Stimulated activated CD8-positive, alpha-beta memory T cell treated with anti-CD3 and anti-CD28 coated beads, Interleukin-4, amount 100 ng/mL, for 1 hour (primary cell): ENCODE measurements around the gene CBFA2T3.
"Not testable (repeated sequence)": the region's sequence is repeated elsewhere in the genome, so short reads cannot be mapped to it uniquely, and the experiment has no call there.

Experiments used
- DNase-seq, 2 donors: peaks; one replicate each; pipeline ENCODE4 v3.0.0-alpha.2; 2020; ENCODE audit warnings: low read depth in 2 of 2, low spot score in 1 of 2

The CBFA2T3 gene

DNA sequence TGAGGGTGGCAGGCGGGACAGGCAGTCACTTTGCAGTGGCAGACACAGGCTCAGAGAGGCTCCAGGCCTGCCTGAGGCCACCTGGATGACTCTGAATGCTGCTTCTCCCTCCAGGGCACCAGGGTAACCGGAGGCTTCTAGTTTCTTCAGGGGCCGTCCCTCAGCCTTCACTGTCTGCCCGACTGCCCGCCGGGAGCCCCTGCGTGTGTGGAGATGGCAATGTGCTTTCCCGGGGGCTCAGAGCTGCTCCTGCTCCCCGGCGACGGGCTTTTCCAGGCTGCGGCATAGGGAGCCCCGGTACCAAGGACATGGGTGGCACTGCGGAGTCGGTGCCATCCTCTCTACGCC is 51.5 kb downstream of the CBFA2T3 start:
- DNase-seq: no peak

DNA sequence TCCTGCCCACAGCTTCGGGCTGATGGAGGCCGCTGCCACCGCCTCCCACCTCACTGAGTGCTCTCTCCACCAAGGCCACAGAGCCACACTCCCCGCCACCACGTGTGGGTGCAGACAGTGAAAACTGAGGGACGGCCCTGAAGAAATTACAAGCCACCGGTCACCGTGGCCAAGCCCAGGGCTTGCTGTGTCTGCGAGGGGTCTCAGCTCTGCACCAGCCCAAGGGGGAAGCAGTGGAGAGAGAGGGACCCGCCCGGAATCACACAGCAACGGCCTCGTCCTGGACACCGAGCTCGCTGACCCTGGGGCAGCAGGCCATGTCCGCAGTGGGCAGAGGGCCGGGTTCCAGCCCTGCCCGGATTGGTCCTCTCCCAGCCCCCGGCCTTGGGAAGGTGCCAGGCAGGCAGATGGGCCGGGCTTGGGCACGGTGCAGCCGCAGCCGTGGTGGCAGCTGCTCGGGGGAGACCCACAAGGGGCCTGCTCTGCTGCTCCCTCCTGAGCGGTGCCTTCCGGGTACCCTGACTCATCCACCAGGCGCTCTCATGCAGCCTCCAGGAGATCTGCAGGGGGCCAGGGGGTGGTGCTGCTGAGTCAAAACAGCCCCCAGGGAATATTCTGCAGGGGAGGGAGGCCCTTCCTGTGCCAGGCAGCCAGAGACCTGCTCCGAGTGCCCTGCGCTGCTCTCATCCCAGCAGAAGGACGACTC is 52.0 kb downstream of the CBFA2T3 start:
- no peak for DNase-seq

DNA sequence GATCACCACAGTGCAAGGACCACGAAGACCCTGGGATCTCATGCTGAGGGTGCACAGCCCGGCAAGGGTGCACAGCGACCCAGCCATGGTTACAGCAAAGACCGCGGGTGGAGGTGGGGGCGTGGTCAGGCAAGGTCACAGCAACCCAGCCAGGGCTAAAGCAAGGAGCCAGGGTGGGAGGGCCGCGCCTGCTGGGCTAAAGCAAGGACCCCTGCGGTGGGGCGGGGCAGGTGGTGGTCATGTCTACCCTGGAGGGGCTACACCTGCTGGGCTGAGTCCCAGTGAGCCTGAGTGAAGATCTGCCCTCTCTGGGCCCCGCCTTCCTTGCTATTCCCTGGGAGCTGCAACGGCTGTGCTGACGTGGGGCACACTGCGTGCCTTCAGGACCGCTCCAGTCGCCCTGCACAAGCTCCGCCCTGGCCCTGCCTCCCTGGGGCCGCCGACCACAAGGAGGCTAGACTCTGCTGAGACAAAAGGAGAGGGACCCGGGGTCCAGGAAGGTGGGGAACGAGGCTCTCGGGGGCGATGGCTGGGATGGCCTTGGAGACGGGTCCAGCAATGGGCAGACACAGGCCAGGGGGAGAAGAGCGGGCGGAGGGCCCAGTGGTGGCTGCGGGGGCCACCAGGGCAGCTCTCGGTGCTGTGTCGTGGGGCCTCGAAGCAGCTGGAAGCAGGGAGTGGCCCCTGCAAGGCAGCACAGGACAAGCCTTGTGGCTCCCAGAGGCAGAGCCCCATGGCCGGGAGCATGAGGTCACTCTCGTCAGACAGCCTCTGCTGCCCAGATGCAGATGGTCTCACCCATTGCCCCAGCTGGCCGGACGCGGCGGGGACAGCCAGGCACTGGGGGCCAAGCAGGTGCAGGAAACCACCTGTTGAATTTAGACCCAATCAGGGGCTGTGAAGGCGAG is 52.8 kb downstream of the CBFA2T3 start:
- DNase-seq: no peak

DNA sequence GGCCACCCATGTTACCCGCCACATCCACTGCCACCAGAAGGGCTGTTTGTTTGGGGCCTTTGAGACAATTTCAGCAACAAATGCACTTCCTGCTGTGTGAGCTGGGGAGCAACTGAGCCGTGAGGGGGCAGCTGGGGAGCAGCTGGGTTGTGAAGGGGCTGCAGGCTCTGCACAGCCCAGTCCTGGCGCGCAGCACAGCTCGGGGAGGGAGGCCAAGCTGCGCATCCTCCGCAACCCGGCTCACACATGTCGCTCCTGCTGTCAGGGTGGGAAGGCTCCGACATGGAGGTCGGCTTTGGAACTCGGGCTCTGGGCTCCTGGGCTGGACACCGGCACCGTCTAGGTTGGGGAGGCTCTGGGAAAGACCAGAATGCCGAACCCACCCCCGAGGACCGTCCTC is 53.6 kb downstream of the CBFA2T3 start:
- no peak for DNase-seq

DNA sequence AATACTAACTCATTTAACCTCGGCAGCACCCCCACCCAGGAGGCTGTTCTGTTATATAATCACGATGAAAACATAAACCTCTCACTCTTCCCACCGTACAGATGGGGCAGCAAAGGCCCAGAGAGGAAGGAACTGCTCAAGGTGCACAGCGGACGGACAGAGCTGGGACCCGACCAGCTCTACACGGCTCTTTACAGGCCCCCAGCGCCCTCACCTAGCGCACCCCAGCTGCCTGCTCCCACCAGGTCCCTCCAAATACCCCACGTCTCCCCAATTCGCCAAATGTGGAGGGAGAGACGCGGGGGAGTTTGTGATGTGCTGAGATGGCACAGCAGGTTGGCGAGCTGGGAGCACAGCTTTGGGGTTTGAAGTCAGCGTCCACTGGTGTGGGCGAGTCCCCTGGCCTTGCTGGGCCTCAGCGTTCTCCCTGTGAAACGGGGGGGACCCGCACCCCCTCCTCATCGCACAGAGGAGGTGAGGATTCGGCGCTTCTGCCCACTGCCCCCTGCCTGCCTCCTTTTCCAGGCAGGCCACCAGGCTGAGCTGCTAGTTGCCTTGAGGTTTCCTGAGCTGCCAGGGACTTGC is 54.1 kb downstream of the CBFA2T3 start:
- no peak for DNase-seq

DNA sequence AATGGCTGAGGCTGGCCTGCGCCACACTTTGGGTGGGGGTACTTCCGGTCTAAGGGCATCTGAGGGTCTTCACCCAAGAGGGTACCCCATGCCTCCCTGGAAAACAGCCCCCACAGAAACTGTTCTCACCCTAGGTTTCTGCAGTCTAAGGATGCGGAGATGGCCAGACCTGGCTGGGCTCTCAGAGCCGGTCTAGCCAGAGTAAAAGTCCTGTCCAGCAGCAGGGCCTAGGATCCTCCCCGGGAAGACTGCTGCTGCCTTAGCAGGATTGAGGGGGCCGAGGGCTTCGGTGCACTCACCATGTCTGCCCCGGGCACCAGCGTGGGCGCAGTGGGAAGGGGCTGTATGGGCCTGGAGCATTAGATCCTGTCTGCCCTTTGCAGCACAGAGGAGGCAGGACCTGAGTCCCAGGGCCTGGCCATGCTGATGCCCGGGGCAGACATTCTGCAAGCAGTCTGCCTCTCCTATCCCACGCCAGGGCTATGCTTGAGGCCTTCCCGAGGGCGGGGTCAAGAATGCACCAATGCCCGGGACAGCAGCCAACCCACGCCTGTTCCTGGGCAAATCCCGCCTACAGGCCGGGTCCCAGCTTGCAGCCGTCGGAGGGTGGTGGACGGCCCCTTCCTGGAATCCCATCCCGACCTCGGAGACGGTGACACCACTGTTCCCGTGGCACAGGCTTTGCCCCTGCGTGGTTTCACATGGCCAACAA is 54.7 kb downstream of the CBFA2T3 start:
- no peak for DNase-seq

DNA sequence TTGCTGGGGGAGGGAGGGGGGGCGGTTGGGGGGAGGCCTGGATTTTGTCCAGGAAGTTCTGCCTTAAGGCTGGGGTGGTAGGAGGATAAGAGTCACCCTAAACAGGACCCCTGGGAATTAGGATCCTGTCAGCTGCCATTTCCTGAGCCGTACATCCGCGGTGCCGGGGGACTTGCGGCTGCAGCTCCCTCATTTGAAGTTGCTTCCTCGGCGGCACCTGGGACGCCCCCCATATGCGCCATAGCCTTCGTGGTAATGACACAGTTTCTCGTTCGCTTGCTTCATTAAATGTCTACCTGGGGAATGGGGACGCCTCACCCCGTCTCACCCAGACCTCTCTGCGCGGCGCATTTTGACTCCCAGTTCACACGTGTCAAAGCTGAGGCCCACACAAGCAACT is 55.4 kb downstream of the CBFA2T3 start:
- no peak for DNase-seq

DNA sequence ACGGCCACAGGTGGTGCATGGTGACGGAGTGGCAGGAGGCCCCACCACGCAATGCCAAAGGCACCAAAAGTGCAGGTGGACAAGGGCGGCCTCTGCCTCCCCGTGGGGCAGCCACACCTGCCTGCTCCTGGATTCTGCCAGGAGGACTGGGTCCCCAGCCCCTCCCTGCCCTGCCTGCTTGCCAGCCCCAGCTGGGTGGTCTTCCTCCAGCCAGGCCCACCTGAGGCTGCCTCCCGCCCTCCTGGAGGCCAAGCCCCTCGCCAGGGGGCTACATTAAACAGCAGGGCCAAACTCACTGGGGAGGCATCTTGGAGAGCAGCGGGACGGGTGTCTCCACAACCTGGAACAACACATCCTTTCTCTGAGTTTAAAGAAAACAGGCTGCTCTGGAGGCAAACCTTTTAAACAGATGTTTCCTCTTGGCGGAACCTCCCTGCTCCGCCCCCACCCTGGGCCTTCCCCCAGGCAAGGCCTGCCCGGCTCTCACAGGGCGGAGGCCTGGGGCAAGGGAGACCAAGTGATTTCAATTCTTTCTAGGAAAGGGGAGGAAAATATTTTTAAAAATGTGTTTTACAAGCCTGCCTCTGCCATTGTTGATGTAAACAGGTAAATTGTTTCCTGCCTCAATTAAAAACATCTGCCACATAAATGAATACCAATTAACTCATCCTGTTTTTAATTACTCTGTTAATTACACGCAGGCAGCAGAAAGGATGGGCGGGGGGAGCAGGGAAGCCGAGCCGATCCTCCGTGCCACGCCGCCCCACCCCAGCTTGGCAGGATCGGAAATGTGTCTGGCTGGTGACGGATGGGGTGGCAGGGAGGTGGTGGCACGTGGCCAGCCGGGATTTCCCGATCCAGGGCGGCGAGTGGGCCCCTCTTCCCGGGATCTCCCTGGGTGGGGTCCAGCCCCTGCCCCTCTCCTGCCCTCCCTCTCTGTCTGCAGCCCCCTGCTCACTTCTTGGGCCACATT is 56.1 kb downstream of the CBFA2T3 start:
- no peak for DNase-seq

DNA sequence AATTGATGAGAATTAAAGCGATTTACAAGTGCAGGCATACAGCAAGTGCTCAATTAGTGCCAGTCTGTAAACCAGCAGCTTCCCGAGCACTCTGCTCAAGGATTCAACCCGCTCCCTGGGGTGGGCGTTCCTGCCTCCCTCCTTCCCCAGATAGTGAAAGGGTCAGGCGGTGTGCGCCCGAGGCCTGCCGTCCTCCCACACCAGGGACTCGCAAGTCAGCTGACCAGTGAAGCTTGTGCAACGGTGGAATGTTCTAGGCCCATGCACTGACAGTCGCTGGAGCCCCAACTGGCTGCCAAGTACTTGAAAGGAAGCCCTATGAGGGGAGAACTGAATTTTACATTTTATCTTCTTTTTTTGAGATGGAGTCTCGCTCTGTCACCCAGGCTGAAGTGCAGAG is 57.1 kb downstream of the CBFA2T3 start:
- no peak for DNase-seq

DNA sequence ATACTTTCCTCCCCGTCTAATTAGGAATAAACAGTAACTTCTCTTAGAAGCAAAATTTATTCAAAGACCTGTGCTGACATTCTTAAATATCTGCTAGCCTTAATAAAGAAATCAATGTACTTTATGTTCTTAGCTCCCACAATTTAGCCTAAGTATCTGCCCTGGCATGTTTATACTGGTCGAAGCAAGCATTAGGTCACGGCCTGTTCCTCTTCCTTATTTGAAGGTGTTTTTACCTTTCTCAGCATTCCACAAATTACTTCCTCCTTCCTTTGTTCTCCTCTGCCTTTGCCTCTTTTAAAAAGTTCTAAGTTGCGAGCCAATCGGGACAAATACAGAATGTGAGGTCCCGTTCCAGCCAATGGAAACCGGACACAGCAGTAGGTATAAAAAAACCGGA is 58.1 kb downstream of the CBFA2T3 start:
- not testable (repeated sequence) for DNase-seq

DNA sequence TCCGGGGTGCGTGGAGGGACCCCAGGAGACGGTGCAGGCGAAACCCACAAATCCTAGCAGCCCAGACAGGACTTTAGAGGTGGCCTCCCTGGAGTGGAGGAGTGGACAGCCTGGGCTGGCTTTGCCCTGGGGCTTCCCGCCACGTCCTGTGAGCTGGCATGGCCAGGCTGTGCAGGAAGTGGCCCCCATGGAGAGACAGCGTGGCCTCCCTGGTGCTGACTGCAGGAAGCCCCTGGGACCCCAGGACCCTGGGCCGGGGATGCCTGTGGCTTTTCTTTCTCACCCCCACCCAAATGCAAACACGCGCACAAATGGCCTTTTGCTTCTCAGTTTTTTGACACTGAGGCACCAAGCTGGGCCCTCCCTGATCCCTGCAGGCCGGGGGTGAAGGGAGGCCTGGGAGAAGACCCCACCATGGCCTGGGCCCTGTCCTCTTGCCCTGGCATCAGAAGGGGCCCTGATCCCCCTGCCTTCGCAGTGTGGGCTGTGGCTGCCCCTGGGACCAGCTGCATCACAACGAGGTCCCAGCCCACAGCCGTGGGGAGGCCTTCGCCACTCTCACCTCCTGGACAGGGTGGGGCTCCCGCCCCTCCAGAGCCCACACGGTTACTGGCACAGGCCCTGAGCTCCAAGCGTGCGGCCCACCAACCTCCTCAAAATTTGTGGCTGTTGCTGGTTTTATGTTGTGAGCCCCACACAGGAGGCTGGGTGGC is 58.9 kb downstream of the CBFA2T3 start:
- DNase-seq: no peak

DNA sequence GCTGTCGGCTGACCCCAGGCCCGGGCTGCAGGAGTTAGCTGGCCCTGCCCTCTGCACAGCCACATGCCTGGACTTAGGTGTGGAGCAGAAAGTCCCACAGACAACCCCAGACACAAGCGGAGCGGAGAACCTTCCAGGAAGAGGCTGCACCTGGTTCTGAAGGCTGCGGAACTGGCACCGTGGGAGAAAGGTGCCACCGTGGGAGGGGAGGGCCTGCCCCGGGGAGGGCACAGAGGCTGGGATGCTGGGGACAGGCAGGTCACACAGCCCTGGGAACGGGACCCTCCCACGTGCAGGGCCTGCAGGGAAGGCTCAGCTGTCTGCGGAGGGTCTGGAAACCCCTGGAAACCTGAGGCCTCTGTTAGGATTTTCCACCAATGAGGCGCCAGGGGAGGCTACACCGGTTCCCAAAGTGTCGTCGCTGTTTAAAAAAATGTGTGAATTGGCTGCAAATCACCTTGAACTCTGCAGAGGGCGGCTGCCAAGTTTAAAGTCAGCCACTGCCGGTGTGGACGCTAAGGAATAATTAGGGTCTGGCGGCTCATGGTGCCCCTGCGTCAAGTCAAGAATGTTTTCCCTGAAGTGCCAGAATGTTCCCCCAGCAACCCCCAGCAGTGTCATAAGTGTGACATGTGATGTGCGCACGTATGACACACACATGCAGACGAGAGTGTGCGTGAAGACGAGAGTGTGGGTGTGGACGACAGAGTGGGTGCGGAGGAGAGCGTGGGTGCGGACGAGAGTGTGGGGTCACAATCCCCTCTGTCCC is 59.7 kb downstream of the CBFA2T3 start:
- DNase-seq: no peak

DNA sequence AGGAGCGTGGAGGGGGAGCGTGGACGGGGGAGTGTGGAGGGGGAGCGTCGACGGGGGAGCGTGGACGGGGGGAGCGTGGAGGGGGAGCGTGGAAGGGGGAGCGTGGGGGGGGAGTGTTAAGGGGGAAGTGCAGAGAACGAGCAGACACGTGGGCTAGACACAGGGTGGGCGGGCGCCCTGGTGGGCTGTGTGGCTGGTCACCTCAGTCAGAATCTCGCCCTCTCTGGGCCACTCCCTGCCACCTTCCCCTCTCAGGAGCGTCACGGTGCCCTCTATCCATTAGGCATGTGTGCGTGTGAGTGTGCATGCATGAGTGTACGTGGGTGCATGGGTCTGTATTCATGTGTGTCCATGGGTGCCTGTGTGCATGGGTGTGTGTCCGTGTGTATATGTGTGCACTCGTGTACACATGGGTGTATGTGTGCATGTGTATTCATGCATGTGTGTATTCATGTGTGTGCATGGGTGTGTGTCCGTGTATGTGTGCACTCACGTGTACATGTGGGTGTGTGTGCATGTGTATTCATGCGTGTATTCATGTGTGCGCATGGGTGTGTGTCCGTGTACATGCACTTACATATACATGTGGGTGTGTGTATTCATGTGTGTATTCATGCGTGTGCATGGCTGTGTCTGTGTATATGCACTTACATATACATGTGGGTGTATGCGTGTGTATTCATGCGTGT is 61.2 kb downstream of the CBFA2T3 start:
- DNase-seq: no peak

DNA sequence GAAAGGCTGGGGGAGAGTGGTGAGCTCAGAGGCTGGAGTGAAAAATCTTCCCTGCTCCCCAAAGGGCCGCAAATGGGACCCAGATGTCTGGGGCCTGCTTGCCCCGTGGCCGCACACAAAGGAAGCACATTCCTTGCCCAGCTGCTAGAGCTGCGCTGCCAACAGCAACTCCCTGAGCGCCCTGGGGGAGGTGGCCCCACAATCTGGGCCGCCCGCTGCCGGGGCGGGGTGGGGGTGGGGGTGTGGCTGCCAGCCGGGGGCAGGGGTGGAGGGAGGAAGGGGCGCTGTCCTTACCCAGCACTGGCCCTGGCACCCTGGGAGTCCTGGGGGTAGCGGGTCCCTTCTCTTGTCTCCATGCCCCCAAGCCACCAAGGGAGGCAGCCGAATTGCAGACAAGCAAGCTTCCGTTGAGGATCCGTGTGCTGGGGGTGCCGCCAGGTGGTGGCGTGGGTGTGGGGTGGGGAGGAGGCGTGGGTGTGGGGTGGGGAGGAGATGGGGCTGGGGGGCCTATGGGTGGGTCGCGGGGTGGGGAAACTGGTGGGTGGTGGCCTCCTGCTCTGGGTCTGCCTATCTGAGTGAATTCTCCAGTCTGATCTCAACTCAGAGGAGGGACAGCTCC is 62.1 kb downstream of the CBFA2T3 start:
- no peak for DNase-seq

DNA sequence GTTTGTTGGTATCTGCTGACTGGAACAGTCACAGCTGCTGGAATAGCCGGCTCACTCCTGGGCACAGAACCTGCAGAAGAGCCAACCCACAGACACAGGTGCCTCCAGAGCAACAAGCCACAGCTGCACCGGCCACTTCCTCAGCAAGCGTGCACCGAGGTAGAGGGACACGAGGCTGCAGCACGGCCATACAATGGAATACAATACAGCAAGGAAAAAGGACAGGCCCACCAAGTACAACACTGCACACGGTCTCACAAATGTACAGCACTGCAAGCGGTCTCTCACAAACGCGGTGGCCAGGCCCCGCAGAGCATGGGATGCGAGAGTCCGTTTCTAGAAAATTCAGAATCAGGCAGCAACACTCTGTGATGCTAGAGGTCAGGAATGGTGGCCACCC is 63.1 kb downstream of the CBFA2T3 start:
- no peak for DNase-seq

DNA sequence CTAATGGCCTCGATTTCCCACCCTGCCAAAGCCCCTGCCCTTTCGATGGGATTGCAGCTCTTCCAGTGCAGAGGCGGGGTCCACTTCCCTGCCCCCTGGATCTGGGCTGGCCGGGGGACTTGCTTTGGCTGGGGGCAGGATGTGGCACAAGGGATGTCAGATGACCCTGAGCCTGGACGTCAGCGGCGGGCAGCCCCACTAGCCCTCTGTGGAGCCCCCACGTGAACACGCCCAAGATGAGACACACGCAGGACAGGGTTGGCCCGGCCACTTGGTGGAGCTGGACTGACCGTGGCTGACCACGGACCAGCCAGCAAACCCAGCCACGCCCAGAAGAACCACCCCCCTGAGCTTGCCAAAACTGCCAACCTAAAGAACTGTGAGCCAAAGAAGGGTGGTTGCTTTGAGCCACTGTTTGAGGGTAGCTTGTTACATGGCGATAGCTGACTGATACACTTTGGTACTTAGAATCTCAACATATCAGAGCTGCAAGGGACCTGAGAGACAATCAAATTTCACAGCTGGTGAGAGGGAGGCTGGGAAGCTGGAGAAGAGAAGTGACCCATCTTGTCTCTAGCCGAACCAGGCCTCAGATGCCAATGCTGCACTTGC is 63.9 kb downstream of the CBFA2T3 start:
- DNase-seq: no peak

DNA sequence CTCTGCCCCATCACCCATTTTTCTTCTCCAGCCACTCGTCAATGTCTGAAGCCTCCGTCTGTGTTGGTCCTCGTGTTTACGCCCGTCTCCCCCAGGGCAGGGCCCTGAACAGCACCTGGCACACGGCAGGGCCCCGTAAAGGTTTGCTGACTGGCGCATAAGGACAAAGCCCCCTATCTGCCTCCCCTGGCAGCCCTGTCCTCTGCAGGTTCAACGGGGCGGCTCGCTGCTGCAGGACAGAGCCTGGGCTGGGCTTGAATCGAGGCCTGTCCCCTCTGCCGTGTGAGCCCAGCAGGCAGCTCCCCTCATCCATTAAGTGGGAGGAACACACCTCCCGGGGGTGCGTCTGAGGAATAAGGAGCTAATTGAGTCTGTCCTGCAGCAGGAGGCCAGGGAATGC is 64.5 kb downstream of the CBFA2T3 start:
- DNase-seq: no peak

DNA sequence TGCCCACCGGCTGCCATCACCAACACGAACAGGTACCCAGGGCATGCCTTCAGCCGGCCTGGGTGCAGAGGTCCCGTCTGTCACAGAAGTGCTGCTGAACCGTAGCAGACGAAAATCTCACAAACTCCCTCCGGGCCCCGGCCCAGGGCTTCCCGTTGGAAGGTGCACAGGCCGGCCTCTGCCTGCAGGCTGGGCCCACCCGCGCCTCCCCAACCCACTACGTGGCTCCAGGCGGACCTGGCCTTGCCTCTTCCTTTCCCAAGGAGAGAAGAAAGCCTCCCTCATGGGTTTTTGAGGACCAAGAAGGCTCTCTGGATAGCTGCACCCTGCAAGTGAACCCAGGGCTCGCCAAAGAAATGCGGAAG is 65.1 kb downstream of the CBFA2T3 start:
- no peak for DNase-seq
